PC-3 (cell line): ENCODE results near the gene CDK5R1.

Source experiments
- EZH2 ChIP-seq: fragments of 300-600 bp; sonication (generic); IDR thresholded peaks from one replicate; pipeline ENCODE4 v1.6.1; 2017; ENCODE audit warnings: antibody characterized with exemption, mild to moderate bottlenecking, low read length; ENCODE audit not compliant: unreplicated experiment
- TF ChIP-seq, protein P1 (sequence below): fragments of 300-600 bp; sonication (generic); conservative IDR thresholded peaks from 2 replicates; pipeline ENCODE4 v1.5.1; 2017; ENCODE audit warnings: antibody characterized with exemption, low read depth, mild to moderate bottlenecking, low read length

DNA sequence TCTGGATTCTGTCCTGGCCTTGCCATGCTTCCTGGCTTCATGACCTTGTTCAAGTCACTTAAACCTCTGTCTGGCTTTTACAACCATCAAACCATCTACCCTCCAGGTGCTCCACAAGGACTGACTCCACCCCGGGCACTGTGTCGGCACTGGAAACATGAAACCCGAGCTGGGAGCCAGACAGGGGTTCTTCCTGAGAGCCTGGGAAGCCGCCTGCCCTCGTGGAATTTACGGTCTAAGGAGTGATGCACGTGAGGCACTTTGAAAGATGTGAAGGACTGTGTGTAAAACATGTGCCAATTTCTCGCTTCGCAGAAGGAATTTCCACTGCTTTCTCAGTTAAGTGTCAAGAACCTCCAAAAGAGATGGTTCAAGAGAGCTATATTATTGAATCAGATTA is 11.6 kb downstream of the CDK5R1 start:
- TF ChIP-seq, protein P1, sequence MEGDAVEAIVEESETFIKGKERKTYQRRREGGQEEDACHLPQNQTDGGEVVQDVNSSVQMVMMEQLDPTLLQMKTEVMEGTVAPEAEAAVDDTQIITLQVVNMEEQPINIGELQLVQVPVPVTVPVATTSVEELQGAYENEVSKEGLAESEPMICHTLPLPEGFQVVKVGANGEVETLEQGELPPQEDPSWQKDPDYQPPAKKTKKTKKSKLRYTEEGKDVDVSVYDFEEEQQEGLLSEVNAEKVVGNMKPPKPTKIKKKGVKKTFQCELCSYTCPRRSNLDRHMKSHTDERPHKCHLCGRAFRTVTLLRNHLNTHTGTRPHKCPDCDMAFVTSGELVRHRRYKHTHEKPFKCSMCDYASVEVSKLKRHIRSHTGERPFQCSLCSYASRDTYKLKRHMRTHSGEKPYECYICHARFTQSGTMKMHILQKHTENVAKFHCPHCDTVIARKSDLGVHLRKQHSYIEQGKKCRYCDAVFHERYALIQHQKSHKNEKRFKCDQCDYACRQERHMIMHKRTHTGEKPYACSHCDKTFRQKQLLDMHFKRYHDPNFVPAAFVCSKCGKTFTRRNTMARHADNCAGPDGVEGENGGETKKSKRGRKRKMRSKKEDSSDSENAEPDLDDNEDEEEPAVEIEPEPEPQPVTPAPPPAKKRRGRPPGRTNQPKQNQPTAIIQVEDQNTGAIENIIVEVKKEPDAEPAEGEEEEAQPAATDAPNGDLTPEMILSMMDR = no peak
- TF ChIP-seq EZH2 = no peak
